Smooth muscle cell (in vitro differentiated cells): ENCODE data around the gene MGST2. TPM values are rescaled to one million over a fixed set of nuclear protein-coding genes. Genes with fewer than 3 reads are reported as not detected.
"Not testable (repeated sequence)": the region's sequence is repeated elsewhere in the genome, so short reads cannot be mapped to it uniquely, and the experiment has no call there.

Experiments used
- DNase-seq: peaks from one replicate; lab custom pipeline; 2025; ENCODE audit not compliant: unreplicated experiment; lab: John Stamatoyannopoulos, UW
- H2AFZ ChIP-seq: fragments of 200-600 bp; sonication (generic); 2 replicates; pipeline ENCODE4 v1.6.0; 2016; ENCODE audit warnings: antibody characterized with exemption, low read depth, mild to moderate bottlenecking
- H3F3A ChIP-seq: fragments of 200-600 bp; sonication (generic); 2 replicates; pipeline ENCODE4 v1.6.0; 2017; ENCODE audit warnings: antibody characterized with exemption, low read depth
- H3K27ac ChIP-seq: fragments of 200-600 bp; sonication (generic); 2 replicates; pipeline ENCODE4 v1.5.1; 2016; ENCODE audit warnings: low read depth, mild to moderate bottlenecking
- H3K27me3 ChIP-seq: fragments of 200-600 bp; sonication (generic); 2 replicates; pipeline ENCODE4 v1.6.1; 2016; ENCODE audit warnings: low read depth, mild to moderate bottlenecking
- H3K36me3 ChIP-seq: fragments of 200-600 bp; sonication (generic); 2 replicates; pipeline ENCODE4 v1.5.1; 2016; ENCODE audit warnings: low read depth
- H3K4me1 ChIP-seq: fragments of 200-600 bp; sonication (generic); 2 replicates; pipeline ENCODE4 v1.5.1; 2016; ENCODE audit warnings: low read depth
- H3K4me2 ChIP-seq: fragments of 200-600 bp; sonication (generic); 2 replicates; pipeline ENCODE4 v1.6.0; 2016; ENCODE audit warnings: mild to moderate bottlenecking
- H3K4me3 ChIP-seq: fragments of 200-600 bp; sonication (generic); 2 replicates; pipeline ENCODE4 v1.5.1; 2016; ENCODE audit warnings: mild to moderate bottlenecking
- H3K79me2 ChIP-seq: fragments of 200-600 bp; sonication (generic); 2 replicates; pipeline ENCODE4 v1.6.0; 2016; ENCODE audit warnings: low read depth, mild to moderate bottlenecking
- H3K9ac ChIP-seq: fragments of 200-600 bp; sonication (generic); 2 replicates; pipeline ENCODE4 v1.6.0; 2016; ENCODE audit warnings: low read depth
- H3K9me3 ChIP-seq: fragments of 200-600 bp; sonication (generic); replicated peaks from 2 replicates; pipeline ENCODE4 v1.5.1; 2016; ENCODE audit warnings: low read depth
- H4K20me1 ChIP-seq: fragments of 200-600 bp; sonication (generic); 2 replicates; pipeline ENCODE4 v1.6.0; 2016; ENCODE audit warnings: low read depth
- WGBS: methylation state at CpG from one replicate; pipeline ENCODE4 v1.1.7; 2016; ENCODE audit warnings: low lambda C conversion rate; 5-methylcytosine and 5-hydroxymethylcytosine counted together
- polyA plus RNA-seq: library from polyadenylated mRNA; unstranded; fragments of >200 nt; fragmentation: Nextera tagmentation; extraction: Ambion mirVana; gene quantifications from 2 replicates; pipeline ENCODE4 v1.2.1, GENCODE V29; 2016
- total RNA-seq: library from RNA; depleted of rRNA; stranded (reverse); fragments of >200 nt; gene quantifications from 2 replicates; pipeline ENCODE4 v1.2.3, GENCODE V29; 2014
- TF ChIP-seq, protein P1 (sequence below): fragments of 200-600 bp; sonication (generic); IDR thresholded peaks from 2 replicates; pipeline ENCODE4 v1.5.1; 2017; ENCODE audit warnings: borderline replicate concordance, mild to moderate bottlenecking, antibody characterized with exemption; ENCODE audit not compliant: insufficient read depth, poor library complexity, severe bottlenecking

The MGST2 gene
- total and polyA plus RNA-seq, 2 experiments from 2014 or later, result 27.8 to 51.1 TPM

- TF ChIP-seq, protein P1, sequence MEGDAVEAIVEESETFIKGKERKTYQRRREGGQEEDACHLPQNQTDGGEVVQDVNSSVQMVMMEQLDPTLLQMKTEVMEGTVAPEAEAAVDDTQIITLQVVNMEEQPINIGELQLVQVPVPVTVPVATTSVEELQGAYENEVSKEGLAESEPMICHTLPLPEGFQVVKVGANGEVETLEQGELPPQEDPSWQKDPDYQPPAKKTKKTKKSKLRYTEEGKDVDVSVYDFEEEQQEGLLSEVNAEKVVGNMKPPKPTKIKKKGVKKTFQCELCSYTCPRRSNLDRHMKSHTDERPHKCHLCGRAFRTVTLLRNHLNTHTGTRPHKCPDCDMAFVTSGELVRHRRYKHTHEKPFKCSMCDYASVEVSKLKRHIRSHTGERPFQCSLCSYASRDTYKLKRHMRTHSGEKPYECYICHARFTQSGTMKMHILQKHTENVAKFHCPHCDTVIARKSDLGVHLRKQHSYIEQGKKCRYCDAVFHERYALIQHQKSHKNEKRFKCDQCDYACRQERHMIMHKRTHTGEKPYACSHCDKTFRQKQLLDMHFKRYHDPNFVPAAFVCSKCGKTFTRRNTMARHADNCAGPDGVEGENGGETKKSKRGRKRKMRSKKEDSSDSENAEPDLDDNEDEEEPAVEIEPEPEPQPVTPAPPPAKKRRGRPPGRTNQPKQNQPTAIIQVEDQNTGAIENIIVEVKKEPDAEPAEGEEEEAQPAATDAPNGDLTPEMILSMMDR, result no peak
- 73% methylated on average over 3 of the region's 3 CpGs for WGBS
- Histone ChIP-seq H3K79me2 (no peaks in the 10 kb centered on the region), H3K36me3 (no peaks in the 10 kb centered on the region), H2AFZ (no peak overlapping the region), H3K4me3 (no peak overlapping the region), H3K4me1 (no peaks in the 10 kb centered on the region), H3F3A (no peaks in the 10 kb centered on the region), H3K9ac (no peak overlapping the region), H3K27ac (no peak overlapping the region), H3K9me3 (no peaks in the 10 kb centered on the region), H4K20me1 (no peaks in the 10 kb centered on the region), H3K4me2 (no peak overlapping the region), H3K27me3 (no peaks in the 10 kb centered on the region)
- DNase-seq, result no peak
These were observed 29.7 kb upstream of the MGST2 start for GRCh38 chr4:139635966-139636365.

DNA sequence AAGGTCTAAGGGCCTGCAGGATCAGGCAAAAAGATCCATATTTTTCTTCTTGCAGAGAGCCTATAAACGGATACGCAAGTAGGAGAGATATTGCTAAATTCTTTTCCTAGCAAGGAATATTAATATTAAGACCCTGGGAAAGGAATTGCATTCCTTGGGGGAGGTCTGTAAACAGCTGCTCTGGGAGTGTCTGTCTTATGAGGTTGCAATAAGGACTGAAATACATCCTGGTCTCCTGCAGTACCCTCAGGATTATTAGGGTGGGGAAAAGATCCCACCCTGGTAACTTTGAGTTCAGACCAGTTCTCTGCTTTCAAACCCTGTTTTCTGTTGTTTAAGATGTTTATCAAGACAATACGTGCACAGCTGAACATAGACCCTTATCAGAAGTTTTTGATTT, 27.3 kb upstream of the MGST2 start:
- H3K79me2 ChIP-seq, H3F3A ChIP-seq: not testable (repeated sequence)
- WGBS, result 60% methylated on average over 3 of the region's 3 CpGs

GRCh38 chr4:139639654-139640053, 26.0 kb upstream of the MGST2 start:
- H3K36me3 ChIP-seq, result no peaks in the 10 kb centered on the region
- no peaks in the 10 kb centered on the region for H3F3A ChIP-seq
- H4K20me1 ChIP-seq, result no peaks in the 10 kb centered on the region
- H3K4me2 ChIP-seq, result no peak overlapping the region
- H3K27ac ChIP-seq, result no peak overlapping the region
- no peaks in the 10 kb centered on the region for H3K79me2 ChIP-seq
- TF ChIP-seq, protein P1, result no peak
- 97% methylated on average over 5 of the region's 5 CpGs for WGBS
- no peak overlapping the region for H2AFZ ChIP-seq
- H3K4me1 ChIP-seq, result no peaks in the 10 kb centered on the region
- no peaks in the 10 kb centered on the region for H3K27me3 ChIP-seq
- H3K9ac ChIP-seq, result no peak overlapping the region
- no peak for DNase-seq
- no peaks in the 10 kb centered on the region for H3K9me3 ChIP-seq
- H3K4me3 ChIP-seq, result no peak overlapping the region

More for the DNA sequence above, 27.3 kb upstream of the MGST2 start:
- not testable (repeated sequence) for DNase-seq, H3K27me3 ChIP-seq, H3K9me3 ChIP-seq, H2AFZ ChIP-seq, H3K4me1 ChIP-seq, H3K9ac ChIP-seq, H3K4me3 ChIP-seq, H3K36me3 ChIP-seq, H3K4me2 ChIP-seq, H3K27ac ChIP-seq, H4K20me1 ChIP-seq

DNA sequence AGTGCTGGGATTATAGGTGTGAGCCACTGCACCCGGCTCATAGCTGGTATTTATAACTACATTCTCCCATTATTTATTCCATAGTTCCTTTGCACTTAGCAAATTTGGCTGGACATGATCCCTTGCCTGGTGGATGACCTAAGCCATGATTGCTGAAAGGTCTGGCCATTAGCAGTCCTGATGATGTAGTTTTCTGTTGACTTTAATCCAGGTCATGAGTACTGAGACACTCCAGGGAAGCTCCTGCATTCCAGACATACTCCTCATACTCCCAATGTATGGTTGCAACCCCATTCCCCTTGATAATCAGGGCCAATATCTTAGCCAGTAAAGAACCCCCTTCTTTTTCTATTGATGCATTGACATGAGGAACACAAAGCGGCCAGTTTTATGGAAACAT, 24.4 kb upstream of the MGST2 start:
- Histone ChIP-seq H2AFZ (no peak overlapping the region), H3K36me3 (no peaks in the 10 kb centered on the region), H3K4me2 (no peak overlapping the region), H3K9me3 (no peaks in the 10 kb centered on the region), H3K4me3 (no peak overlapping the region), H3K4me1 (no peaks in the 10 kb centered on the region), H3F3A (no peaks in the 10 kb centered on the region), H3K27ac (no peak overlapping the region), H3K9ac (no peak overlapping the region), H4K20me1 (no peaks in the 10 kb centered on the region), H3K27me3 (no peaks in the 10 kb centered on the region), H3K79me2 (no peaks in the 10 kb centered on the region)
- WGBS, result 80% methylated on average over 2 of the region's 2 CpGs
- TF ChIP-seq, protein P1, result no peak
- no peak for DNase-seq
